HepG2 (cell line): Measurements from ENCODE around the gene PNKD. TPM values are rescaled to one million over a fixed set of nuclear protein-coding genes. Genes with fewer than 3 reads are reported as not detected.

Source experiments
- ATAC-seq: fragments of 200-7000 bp; cut with Tn5 transposase; 3 replicates; pipeline ENCODE4 v1.9.1; 2020; ENCODE audit warnings: mild to moderate bottlenecking, moderate library complexity
- BruUV-seq: library from RNA; stranded (reverse); fragments of 400-500 nt; replicated peaks from 2 replicates; lab custom pipeline; 2021; lab: Mats Ljungman, UMichigan
- CTCF ChIA-PET: fragments of 300-600 bp; formaldehyde crosslinking; extraction: SDS; loops from one replicate; lab custom pipeline; 2021; ENCODE audit warnings: low total read pairs, inconsistent platforms, low intra/inter-chr PET ratio; lab: Yijun Ruan, JAX
- POLR2A ChIA-PET: fragments of 350-600 bp; sonication (Branson Sonifier 250); formaldehyde crosslinking; loops from one replicate; lab custom pipeline; 2020; ENCODE audit warnings: antibody characterized with exemption, inconsistent platforms; lab: Yijun Ruan, JAX
- DNase-seq: peaks from one replicate; pipeline ENCODE4 v3.0.0-alpha.2; 2015; ENCODE audit warnings: low spot score
- FAIRE-seq: peaks from 3 replicates; lab custom pipeline; 2011; peaks lifted over from hg19 to GRCh38; lab: Jason Lieb, UNC
- H2AFZ ChIP-seq: one replicate; pipeline ENCODE4 v1.6.1; 2011; ENCODE audit warnings: low read length, inconsistent platforms
- H3K27ac ChIP-seq: fragments of 300-600 bp; 3 replicates; pipeline ENCODE4 v1.8.0; 2011; ENCODE audit warnings: mixed run types, mild to moderate bottlenecking, mixed read lengths, low read length, inconsistent platforms; ENCODE audit not compliant: insufficient read depth; ENCODE audit errors: extremely low read length
- H3K27me3 ChIP-seq, 2 experiments: fragments of 200-600 bp in 1 of 2; 2 replicates in 1 of 2; 3 replicates in 1 of 2; pipeline versions ENCODE4 v1.6.0 to v1.8.0; 2011; ENCODE audit warnings: low read length in 2 of 2, mild to moderate bottlenecking in 2 of 2, moderate library complexity in 2 of 2, inconsistent platforms in 1 of 2; ENCODE audit not compliant: insufficient read depth in 2 of 2, control insufficient read depth in 1 of 2
- H3K36me3 ChIP-seq, 2 experiments: fragments of 200-600 bp in 1 of 2; replicated peaks in 1 of 2; 2 replicates in 1 of 2; 3 replicates in 1 of 2; pipeline versions ENCODE4 v1.5.1 to v1.8.0; 2011; ENCODE audit warnings: low read length in 2 of 2, inconsistent platforms in 1 of 2; ENCODE audit not compliant: insufficient read depth in 2 of 2, control insufficient read depth in 1 of 2
- H3K4me1 ChIP-seq: 2 replicates; pipeline ENCODE4 v1.5.1; 2012; ENCODE audit warnings: low read length, inconsistent platforms; ENCODE audit not compliant: insufficient read depth
- H3K4me2 ChIP-seq: 2 replicates; pipeline ENCODE4 v1.6.0; 2011; ENCODE audit warnings: low read depth, low read length, inconsistent platforms
- H3K4me3 ChIP-seq, 3 experiments: fragments of 200-600 bp in 1 of 3; sonication (generic), shearing (Covaris generic) in 1 of 3; replicated peaks in 1 of 3; 2 replicates each; pipeline ENCODE4 v1.5.1; 2011 to 2016; ENCODE audit warnings: low read length in 3 of 3, inconsistent platforms in 2 of 3, low read depth in 2 of 3, mild to moderate bottlenecking in 2 of 3, control low read depth in 1 of 3, mixed read lengths in 1 of 3; ENCODE audit not compliant: insufficient read depth in 1 of 3
- H3K79me2 ChIP-seq: one replicate; pipeline ENCODE4 v1.6.1; 2011; ENCODE audit warnings: low read length, inconsistent platforms; ENCODE audit not compliant: insufficient read depth
- H3K9ac ChIP-seq: 2 replicates; pipeline ENCODE4 v1.6.0; 2011; ENCODE audit warnings: mild to moderate bottlenecking, low read depth, low read length, inconsistent platforms; ENCODE audit not compliant: insufficient read depth
- H3K9me3 ChIP-seq: 2 replicates; pipeline ENCODE4 v1.5.1; 2012; ENCODE audit warnings: mild to moderate bottlenecking, low read length
- H4K20me1 ChIP-seq: 2 replicates; pipeline ENCODE4 v1.6.0; 2011; ENCODE audit warnings: inconsistent platforms, mild to moderate bottlenecking, low read length, moderate library complexity; ENCODE audit not compliant: insufficient read depth
- FIP1L1 ChIP-seq: fragments of 200-400 bp; formaldehyde crosslinking; IDR thresholded peaks from 2 replicates; pipeline ENCODE4 v1.6.1; 2018; ENCODE audit warnings: low read depth, mild to moderate bottlenecking, low read length, moderate library complexity, borderline replicate concordance; ENCODE audit not compliant: insufficient read depth
- MAZ ChIP-seq, 2 experiments: sonication (generic) in 1 of 2; formaldehyde crosslinking in 1 of 2; IDR thresholded peaks; 2 replicates each; pipeline versions ENCODE4 v1.5.0 to v1.6.1; 2012 to 2020; ENCODE audit warnings: low read depth in 2 of 2, mild to moderate bottlenecking in 2 of 2, borderline replicate concordance in 1 of 2, improper control_type of control experiment in 1 of 2, low read length in 1 of 2, missing genetic modification reagents in 1 of 2, moderate library complexity in 1 of 2
- RCOR2 ChIP-seq: IDR thresholded peaks from 2 replicates; pipeline ENCODE4 v1.6.1; 2016; ENCODE audit warnings: missing biosample characterization, missing genetic modification reagents
- XBP1 ChIP-seq: sonication (generic); formaldehyde crosslinking; IDR thresholded peaks from 2 replicates; pipeline ENCODE4 v1.5.0; 2020; ENCODE audit warnings: missing genetic modification reagents
- ZBTB20 ChIP-seq: sonication (generic); formaldehyde crosslinking; IDR thresholded peaks from 2 replicates; pipeline ENCODE4 v1.8.1; 2023; ENCODE audit warnings: missing genetic modification reagents, low read depth, mild to moderate bottlenecking, borderline replicate concordance
- ZNF513 ChIP-seq: sonication (generic); formaldehyde crosslinking; conservative IDR thresholded peaks from 2 replicates; pipeline ENCODE4 v1.5.0; 2020; ENCODE audit warnings: missing genetic modification reagents
- WGBS: methylation state at CpG from one replicate; pipeline ENCODE4 v1.1.6; 2017; ENCODE audit warnings: low lambda C conversion rate; 5-methylcytosine and 5-hydroxymethylcytosine counted together
- in situ Hi-C: cut with HindIII; loops from 2 replicates; pipeline ENCODE4 v1.10.0; 2017; ENCODE audit warnings: low pct_unique_long_range_greater_than_20kb; ENCODE audit not compliant: extremely low pct_ligation_motif_present
- intact Hi-C: fragments of 100-400 bp; cut with micrococcal nuclease; formaldehyde crosslinking; loops from one replicate; pipeline ENCODE4 v1.10.0; 2022; ENCODE audit not compliant: unreplicated experiment
- polyA plus RNA-seq, 8 experiments: library from polyadenylated mRNA; depleted of rRNA in 3 of 8; stranded (reverse) in 7 of 8; unstranded in 1 of 8; fragments of >200 nt; fragmentation: Illumina TruSeq in 4 of 8; extraction: Trizol in 4 of 8; gene quantifications; 2 replicates each; pipeline versions ENCODE4 v1.2.1 to v1.2.3, GENCODE V29; 2011 to 2016; ENCODE audit warnings: low read depth in 4 of 8, missing spikeins in 1 of 8, mixed read lengths in 1 of 8; ENCODE audit not compliant: insufficient read depth in 1 of 8
- total RNA-seq, 5 experiments: library from RNA; depleted of rRNA; stranded (reverse); fragments of >200 nt; fragmentation: Illumina TruSeq; extraction: Trizol; gene quantifications; 2 replicates each; pipeline ENCODE4 v1.2.3, GENCODE V29; 2016; ENCODE audit warnings: low read depth in 1 of 5
- TF ChIP-seq, protein P1 (sequence below): sonication (generic); formaldehyde crosslinking; IDR thresholded peaks from 2 replicates; pipeline ENCODE4 v1.5.0; 2020; ENCODE audit warnings: mild to moderate bottlenecking, missing genetic modification reagents
- TF ChIP-seq, protein P2 (sequence below): sonication (generic); formaldehyde crosslinking; IDR thresholded peaks from 2 replicates; pipeline ENCODE4 v1.4.0; 2020; ENCODE audit warnings: missing genetic modification reagents, borderline replicate concordance

Gene PNKD
- total and polyA plus RNA-seq, 2 of the 13 experiments (the other 11 are each of a cell fraction or from before 2014, with no cell fraction given), result 55.9 to 80.4 TPM

- intact Hi-C loops, result no loop called here
- Histone ChIP-seq H4K20me1 (no peaks in the 10 kb centered on the region), H3K9me3 (no peaks in the 10 kb centered on the region), H3K27ac (no peak overlapping the region), H3K36me3 (peaks cover 0 to 1% of the 10 kb centered on the region in 2 experiments; a peak in 1 of 5 replicates), H3K4me1 (peaks cover 53% of the 10 kb centered on the region), H3K4me2 (no peak overlapping the region), H3K79me2 (no peaks in the 10 kb centered on the region), H3K9ac (no peak overlapping the region), H2AFZ (no peak overlapping the region), H3K27me3 (no peaks in the 10 kb centered on the region; a peak in 1 of 5 replicates), H3K4me3 (no peak overlapping the region)
- CTCF ChIA-PET, result no interaction called here
- POLR2A ChIA-PET, result interaction anchor here (0.7 to 1.4 kb wide), 2 partner anchors 29 to 32 kb away, joined by 3 to 4 read pairs; no protein-coding TSS in a partner anchor
- in situ Hi-C loops, result no loop called here
- BruUV-seq, result no TSS peak
- no peak for DNase-seq
- ATAC-seq, result no peak
- WGBS, result 94% methylated on average over 4 of the region's 4 CpGs
- no peak for FAIRE-seq
- TF ChIP-seq ZNF513 (CRISPR knock-in tag) (no peak), FIP1L1 (no peak), XBP1 (CRISPR knock-in tag) (no peak), RCOR2 (CRISPR knock-in tag) (no peak), ZBTB20 (no peak), MAZ (IDR thresholded peaks at IDR 0.05; ENCODE audit: borderline replicate concordance, low read depth, low read length) (no peak), MAZ (CRISPR knock-in tag; IDR thresholded peaks at IDR 0.05; ENCODE audit: low read depth) (no peak)
- TF ChIP-seq, protein P1, sequence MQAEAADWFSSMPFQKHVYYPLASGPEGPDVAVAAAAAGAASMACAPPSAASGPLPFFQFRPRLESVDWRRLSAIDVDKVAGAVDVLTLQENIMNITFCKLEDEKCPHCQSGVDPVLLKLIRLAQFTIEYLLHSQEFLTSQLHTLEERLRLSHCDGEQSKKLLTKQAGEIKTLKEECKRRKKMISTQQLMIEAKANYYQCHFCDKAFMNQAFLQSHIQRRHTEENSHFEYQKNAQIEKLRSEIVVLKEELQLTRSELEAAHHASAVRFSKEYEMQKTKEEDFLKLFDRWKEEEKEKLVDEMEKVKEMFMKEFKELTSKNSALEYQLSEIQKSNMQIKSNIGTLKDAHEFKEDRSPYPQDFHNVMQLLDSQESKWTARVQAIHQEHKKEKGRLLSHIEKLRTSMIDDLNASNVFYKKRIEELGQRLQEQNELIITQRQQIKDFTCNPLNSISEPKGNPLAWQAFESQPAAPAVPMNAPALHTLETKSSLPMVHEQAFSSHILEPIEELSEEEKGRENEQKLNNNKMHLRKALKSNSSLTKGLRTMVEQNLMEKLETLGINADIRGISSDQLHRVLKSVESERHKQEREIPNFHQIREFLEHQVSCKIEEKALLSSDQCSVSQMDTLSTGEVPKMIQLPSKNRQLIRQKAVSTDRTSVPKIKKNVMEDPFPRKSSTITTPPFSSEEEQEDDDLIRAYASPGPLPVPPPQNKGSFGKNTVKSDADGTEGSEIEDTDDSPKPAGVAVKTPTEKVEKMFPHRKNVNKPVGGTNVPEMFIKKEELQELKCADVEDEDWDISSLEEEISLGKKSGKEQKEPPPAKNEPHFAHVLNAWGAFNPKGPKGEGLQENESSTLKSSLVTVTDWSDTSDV, result no peak
- TF ChIP-seq, protein P2, sequence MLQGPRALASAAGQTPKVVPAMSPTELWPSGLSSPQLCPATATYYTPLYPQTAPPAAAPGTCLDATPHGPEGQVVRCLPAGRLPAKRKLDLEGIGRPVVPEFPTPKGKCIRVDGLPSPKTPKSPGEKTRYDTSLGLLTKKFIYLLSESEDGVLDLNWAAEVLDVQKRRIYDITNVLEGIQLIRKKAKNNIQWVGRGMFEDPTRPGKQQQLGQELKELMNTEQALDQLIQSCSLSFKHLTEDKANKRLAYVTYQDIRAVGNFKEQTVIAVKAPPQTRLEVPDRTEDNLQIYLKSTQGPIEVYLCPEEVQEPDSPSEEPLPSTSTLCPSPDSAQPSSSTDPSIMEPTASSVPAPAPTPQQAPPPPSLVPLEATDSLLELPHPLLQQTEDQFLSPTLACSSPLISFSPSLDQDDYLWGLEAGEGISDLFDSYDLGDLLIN, result no peak
Measured at GRCh38 chr2:218325566-218326160, 55.3 kb downstream of the PNKD start.
